Measurements from ENCODE around the gene VPS13D. TPM values are rescaled to one million over a fixed set of nuclear protein-coding genes. Genes with fewer than 3 reads are reported as not detected.
A peak's percentile ranks its signal among the peaks of the same experiment; 100 is the strongest.

VPS13D gene
- total RNA-seq, 4 donors from 2014 or later = 88.3 to 123 (median 113) TPM

GRCh38 chr1:12346483-12347151 lies 116.8 kb downstream of the VPS13D start:
- H3K27ac ChIP-seq = peak overlapping the region in 2 of 4 donors; percentile 17 to 43
- no peak for DNase-seq
- H3K4me3 ChIP-seq = no peak overlapping the region
- peaks cover 0 to 20% (median 7%) of the 10 kb centered on the region in 4 donors for H3K4me1 ChIP-seq
- TF ChIP-seq CTCF (IDR thresholded peaks at IDR 0.05) (no peak), POLR2A (IDR thresholded peaks at IDR 0.05) (no peak)
- H3K27me3 ChIP-seq = no peaks in the 10 kb centered on the region
- no peaks in the 10 kb centered on the region for H3K9me3 ChIP-seq
- peaks cover 0 to 67% (median 0%) of the 10 kb centered on the region in 3 donors for H3K36me3 ChIP-seq

DNA sequence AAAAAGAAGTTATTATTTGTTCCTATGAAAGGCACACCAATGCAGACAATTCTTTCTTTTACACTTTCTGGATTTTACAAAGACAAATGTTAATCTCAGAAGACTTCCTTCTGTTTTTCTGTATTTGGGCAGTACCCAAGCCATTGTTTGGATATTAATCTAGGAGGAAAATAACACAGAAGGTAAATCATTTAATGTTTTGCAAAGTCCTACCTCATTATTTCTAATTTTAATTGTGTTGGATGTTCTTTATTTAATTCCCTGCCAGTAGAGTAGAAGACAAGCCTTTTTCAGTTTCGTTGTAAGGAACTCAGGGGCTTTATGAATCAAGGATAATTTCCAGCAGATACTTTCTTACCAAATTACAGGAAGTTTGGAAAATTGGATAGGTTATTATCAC lies 118.3 kb downstream of the VPS13D start:
- no peaks in the 10 kb centered on the region for H3K27me3 ChIP-seq
- DNase-seq = no peak

DNA sequence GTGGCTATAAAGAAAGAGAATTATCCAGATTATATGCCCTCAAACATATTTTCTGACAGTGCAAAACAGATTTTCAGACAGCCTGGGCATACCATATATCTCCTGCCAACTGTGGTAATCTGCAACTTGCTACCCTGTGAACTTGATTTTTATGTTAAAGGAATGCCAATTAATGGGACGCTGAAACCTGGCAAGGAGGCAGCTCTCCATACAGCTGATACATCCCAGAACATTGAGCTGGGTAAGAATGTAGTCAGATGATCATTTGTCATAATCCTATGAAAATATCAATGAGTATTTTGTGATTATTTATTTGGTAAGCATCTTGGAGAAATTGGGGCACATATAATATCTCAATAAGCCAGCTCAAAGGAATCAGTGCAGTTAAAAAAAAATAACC lies 124.2 kb downstream of the VPS13D start:
- Histone ChIP-seq H3K27me3 (no peaks in the 10 kb centered on the region), H3K9me3 (no peaks in the 10 kb centered on the region), H3K4me3 (no peak overlapping the region), H3K4me1 (no peaks in the 10 kb centered on the region), H3K36me3 (peaks cover 0 to 88% (median 0%) of the 10 kb centered on the region in 3 donors), H3K27ac (no peak overlapping the region)
- DNase-seq = no peak
- TF ChIP-seq CTCF (IDR thresholded peaks at IDR 0.05) (no peak), POLR2A (IDR thresholded peaks at IDR 0.05) (no peak)

More for the DNA sequence above, 118.3 kb downstream of the VPS13D start:
- H3K27ac ChIP-seq = no peak overlapping the region
- no peak overlapping the region for H3K4me3 ChIP-seq
- H3K36me3 ChIP-seq = peaks cover 0 to 65% (median 0%) of the 10 kb centered on the region in 3 donors
- H3K9me3 ChIP-seq = no peaks in the 10 kb centered on the region
- TF ChIP-seq CTCF (IDR thresholded peaks at IDR 0.05) (no peak), POLR2A (IDR thresholded peaks at IDR 0.05) (no peak)
- H3K4me1 ChIP-seq = peaks cover 0 to 20% (median 7%) of the 10 kb centered on the region in 4 donors

- no peak for TF ChIP-seq CTCF (IDR thresholded peaks at IDR 0.05)
- no peak for TF ChIP-seq POLR2A (IDR thresholded peaks at IDR 0.05)
- H3K9me3 ChIP-seq = no peaks in the 10 kb centered on the region
- H3K36me3 ChIP-seq = peaks cover 0 to 75% (median 0%) of the 10 kb centered on the region in 3 donors
- H3K27me3 ChIP-seq = no peaks in the 10 kb centered on the region
- H3K4me3 ChIP-seq = no peak overlapping the region
- DNase-seq = no peak
- no peak overlapping the region for H3K27ac ChIP-seq
- H3K4me1 ChIP-seq = no peaks in the 10 kb centered on the region
Measured at GRCh38 chr1:12356004-12356890, 126.4 kb downstream of the VPS13D start.

DNA sequence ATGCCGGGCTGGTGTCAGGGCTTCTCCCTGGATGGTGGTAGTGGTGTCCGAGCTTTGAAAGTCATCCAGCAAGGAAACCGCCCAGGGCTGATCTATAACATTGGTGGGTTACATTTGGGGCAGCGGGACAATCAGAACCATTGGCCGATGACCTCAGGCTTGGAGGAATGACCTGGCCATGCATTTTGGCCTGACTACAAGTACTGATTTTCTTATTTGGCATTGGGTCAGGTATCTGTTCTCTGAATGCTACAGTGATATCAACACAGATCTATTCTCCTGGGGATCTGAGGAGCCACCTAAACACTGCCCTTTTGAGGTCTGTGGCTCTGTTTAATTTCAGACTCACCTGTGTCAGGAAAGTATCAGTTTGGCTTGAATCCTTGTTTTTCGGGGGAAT lies 128.7 kb downstream of the VPS13D start:
- Histone ChIP-seq H3K4me3 (no peak overlapping the region), H3K36me3 (peaks cover 0 to 66% (median 0%) of the 10 kb centered on the region in 3 donors), H3K27me3 (no peaks in the 10 kb centered on the region), H3K4me1 (no peaks in the 10 kb centered on the region), H3K9me3 (no peaks in the 10 kb centered on the region), H3K27ac (no peak overlapping the region)
- no peak for TF ChIP-seq CTCF (IDR thresholded peaks at IDR 0.05)
- TF ChIP-seq POLR2A (IDR thresholded peaks at IDR 0.05) = no peak
- DNase-seq = no peak

Measured in Peyer's patch (tissue), 4 donors.